Prostate gland (tissue), 2 donors: ENCODE data around the gene DEGS2. TPM values are rescaled to one million over a fixed set of nuclear protein-coding genes. Genes with fewer than 3 reads are reported as not detected.

ENCODE experiments used
- DNase-seq: peaks from one replicate; pipeline ENCODE4 v3.0.0-alpha.2; 2019; ENCODE audit warnings: low spot score
- H3K27ac ChIP-seq, 2 donors: fragments of 200-600 bp; sonication (generic); 2 replicates each; pipeline ENCODE4 v1.5.1; 2017 to 2019
- H3K27me3 ChIP-seq: fragments of 200-600 bp; sonication (generic); replicated peaks from 2 replicates; pipeline ENCODE4 v1.5.1; 2019; ENCODE audit not compliant: insufficient read depth
- H3K36me3 ChIP-seq, 2 donors: fragments of 200-600 bp; sonication (generic); 1 replicate in 1 of 2; 2 replicates in 1 of 2; pipeline versions ENCODE4 v1.5.1 to v1.8.1; 2017 to 2019
- H3K4me1 ChIP-seq: fragments of 200-600 bp; sonication (generic); replicated peaks from 2 replicates; pipeline ENCODE4 v1.5.1; 2019
- H3K4me3 ChIP-seq, 2 donors: fragments of 200-600 bp; sonication (generic); 2 replicates each; pipeline ENCODE4 v1.5.1; 2017 to 2019
- H3K9me3 ChIP-seq: fragments of 200-600 bp; sonication (generic); 2 replicates; pipeline ENCODE4 v1.5.1; 2017
- POLR2A ChIP-seq: fragments of 450-650 bp; IDR thresholded peaks from one replicate; pipeline ENCODE4 v1.6.1; 2016; ENCODE audit warnings: antibody characterized with exemption, mild to moderate bottlenecking
- POLR2AphosphoS5 ChIP-seq: sonication (generic); formaldehyde crosslinking; IDR thresholded peaks from one replicate; pipeline ENCODE4 v1.6.1; 2017; ENCODE audit warnings: antibody characterized with exemption
- WGBS: methylation state at CpG from one replicate; pipeline ENCODE4 v1.1.5; 2018; 5-methylcytosine and 5-hydroxymethylcytosine counted together
- intact Hi-C: fragments of 100-400 bp; cut with DNase I; formaldehyde crosslinking; loops from one replicate; pipeline ENCODE4 v1.14.2; 2022
- total RNA-seq, 2 donors: library from RNA; depleted of rRNA; stranded (reverse); fragments of >200 nt; gene quantifications; one replicate each; pipeline ENCODE4 v1.1.0, GENCODE V29; 2016
- TF ChIP-seq, protein P1 (sequence below), 4 experiments: fragments of 200-600 bp in 2 of 4; fragments of 450-650 bp in 2 of 4; sonication (generic) in 2 of 4; IDR thresholded peaks; 1 replicate in 3 of 4; 2 replicates in 1 of 4; pipeline ENCODE4 v1.5.1; 2016 to 2019; ENCODE audit warnings: antibody characterized with exemption in 4 of 4, mild to moderate bottlenecking in 2 of 4, moderate library complexity in 2 of 4

DEGS2 gene
- total RNA-seq, 2 donors from 2014 or later = 2.8 to 8.3 TPM

GRCh38 chr14:100202712-100203111, 43.3 kb upstream of the DEGS2 start:
- Histone ChIP-seq H3K36me3 (no peaks in the 10 kb centered on the region), H3K27me3 (no peaks in the 10 kb centered on the region)
- intact Hi-C loops = no loop called here

DNA sequence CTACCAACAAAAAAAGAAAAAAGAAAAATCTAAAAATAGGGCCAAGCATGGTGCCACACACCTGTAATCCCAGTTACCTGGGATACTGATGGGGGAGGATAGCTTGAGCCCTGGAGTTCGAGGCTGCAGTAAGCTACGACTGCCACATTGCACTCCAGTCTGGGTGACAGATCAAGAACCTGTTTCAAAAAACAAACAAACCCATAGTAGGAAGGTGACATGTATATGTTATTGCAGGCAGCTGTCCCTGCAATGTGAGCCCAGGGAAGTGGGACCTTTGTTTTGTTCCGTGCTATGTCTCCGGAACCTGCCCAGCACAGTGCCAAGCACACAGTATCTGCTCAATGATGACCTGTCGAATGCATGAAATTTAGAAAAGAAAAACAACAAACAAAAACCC, 42.3 kb upstream of the DEGS2 start:
- Histone ChIP-seq H3K4me3 (no peak overlapping the region), H3K27ac (no peak overlapping the region), H3K36me3 (no peaks in the 10 kb centered on the region), H3K4me1 (no peaks in the 10 kb centered on the region), H3K27me3 (no peaks in the 10 kb centered on the region), H3K9me3 (no peaks in the 10 kb centered on the region)
- WGBS = 79% methylated on average over 5 of the region's 5 CpGs
- DNase-seq = no peak
- TF ChIP-seq POLR2A (no peak), POLR2AphosphoS5 (no peak)
- TF ChIP-seq, protein P1, sequence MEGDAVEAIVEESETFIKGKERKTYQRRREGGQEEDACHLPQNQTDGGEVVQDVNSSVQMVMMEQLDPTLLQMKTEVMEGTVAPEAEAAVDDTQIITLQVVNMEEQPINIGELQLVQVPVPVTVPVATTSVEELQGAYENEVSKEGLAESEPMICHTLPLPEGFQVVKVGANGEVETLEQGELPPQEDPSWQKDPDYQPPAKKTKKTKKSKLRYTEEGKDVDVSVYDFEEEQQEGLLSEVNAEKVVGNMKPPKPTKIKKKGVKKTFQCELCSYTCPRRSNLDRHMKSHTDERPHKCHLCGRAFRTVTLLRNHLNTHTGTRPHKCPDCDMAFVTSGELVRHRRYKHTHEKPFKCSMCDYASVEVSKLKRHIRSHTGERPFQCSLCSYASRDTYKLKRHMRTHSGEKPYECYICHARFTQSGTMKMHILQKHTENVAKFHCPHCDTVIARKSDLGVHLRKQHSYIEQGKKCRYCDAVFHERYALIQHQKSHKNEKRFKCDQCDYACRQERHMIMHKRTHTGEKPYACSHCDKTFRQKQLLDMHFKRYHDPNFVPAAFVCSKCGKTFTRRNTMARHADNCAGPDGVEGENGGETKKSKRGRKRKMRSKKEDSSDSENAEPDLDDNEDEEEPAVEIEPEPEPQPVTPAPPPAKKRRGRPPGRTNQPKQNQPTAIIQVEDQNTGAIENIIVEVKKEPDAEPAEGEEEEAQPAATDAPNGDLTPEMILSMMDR (IDR thresholded peaks at IDR 0.05) = no peak
- intact Hi-C loops = no loop called here

More at GRCh38 chr14:100202712-100203111, 43.3 kb upstream of the DEGS2 start:
- WGBS = 70% methylated on average over 4 of the region's 4 CpGs
- Histone ChIP-seq H3K4me1 (no peaks in the 10 kb centered on the region), H3K4me3 (no peak overlapping the region), H3K9me3 (no peaks in the 10 kb centered on the region), H3K27ac (no peak overlapping the region)
- no peak for DNase-seq
- no peak for TF ChIP-seq POLR2AphosphoS5
- TF ChIP-seq POLR2A = no peak
- TF ChIP-seq, protein P1 (IDR thresholded peaks at IDR 0.05) = no peak

DNA sequence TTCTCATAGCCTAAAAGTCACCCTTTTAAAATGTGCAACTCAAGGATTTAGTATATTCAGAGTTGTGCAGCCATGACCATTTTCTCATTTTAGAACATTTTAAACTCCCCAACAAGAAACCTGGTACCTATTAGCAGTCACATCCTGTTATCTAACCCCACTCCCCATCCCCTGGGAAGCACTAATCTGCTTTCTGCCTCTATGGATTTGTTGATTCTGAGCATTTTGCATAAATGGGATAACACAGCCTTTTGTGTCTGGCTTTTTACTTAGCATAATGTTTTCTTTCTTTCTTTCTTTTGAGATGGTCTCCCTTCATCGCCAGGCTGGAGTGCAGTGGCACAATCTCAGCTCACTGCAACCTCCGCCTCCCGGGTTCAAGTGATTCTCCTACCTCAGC, 40.9 kb upstream of the DEGS2 start:
- H3K4me1 ChIP-seq = no peaks in the 10 kb centered on the region
- H3K9me3 ChIP-seq = no peaks in the 10 kb centered on the region
- WGBS = 92% methylated on average over 3 of the region's 3 CpGs
- intact Hi-C loops = no loop called here
- no peaks in the 10 kb centered on the region for H3K27me3 ChIP-seq
- TF ChIP-seq, protein P1 (IDR thresholded peaks at IDR 0.05) = no peak
- TF ChIP-seq POLR2AphosphoS5 = no peak
- no peak for TF ChIP-seq POLR2A
- H3K36me3 ChIP-seq = no peaks in the 10 kb centered on the region
- H3K27ac ChIP-seq = no peak overlapping the region
- H3K4me3 ChIP-seq = no peak overlapping the region
- DNase-seq = no peak

GRCh38 chr14:100199240-100199860, 39.9 kb upstream of the DEGS2 start:
- Histone ChIP-seq H3K27ac (no peak overlapping the region), H3K4me1 (no peaks in the 10 kb centered on the region), H3K4me3 (no peak overlapping the region), H3K36me3 (no peaks in the 10 kb centered on the region), H3K9me3 (no peaks in the 10 kb centered on the region), H3K27me3 (no peaks in the 10 kb centered on the region)
- no peak for DNase-seq
- 91% methylated on average over 8 of the region's 8 CpGs for WGBS
- intact Hi-C loops = no loop called here
- TF ChIP-seq POLR2AphosphoS5 (no peak), POLR2A (no peak)
- TF ChIP-seq, protein P1 (IDR thresholded peaks at IDR 0.05) = no peak
